Measurements from ENCODE around the gene GIGYF2. TPM values are rescaled to one million over a fixed set of nuclear protein-coding genes. Genes with fewer than 3 reads are reported as not detected.

Gene GIGYF2
- total and polyA plus RNA-seq, 2 of the 13 experiments (the other 11 are each of a cell fraction or from before 2014, with no cell fraction given): 44.9 to 73.5 TPM

- TF ChIP-seq, protein P1, sequence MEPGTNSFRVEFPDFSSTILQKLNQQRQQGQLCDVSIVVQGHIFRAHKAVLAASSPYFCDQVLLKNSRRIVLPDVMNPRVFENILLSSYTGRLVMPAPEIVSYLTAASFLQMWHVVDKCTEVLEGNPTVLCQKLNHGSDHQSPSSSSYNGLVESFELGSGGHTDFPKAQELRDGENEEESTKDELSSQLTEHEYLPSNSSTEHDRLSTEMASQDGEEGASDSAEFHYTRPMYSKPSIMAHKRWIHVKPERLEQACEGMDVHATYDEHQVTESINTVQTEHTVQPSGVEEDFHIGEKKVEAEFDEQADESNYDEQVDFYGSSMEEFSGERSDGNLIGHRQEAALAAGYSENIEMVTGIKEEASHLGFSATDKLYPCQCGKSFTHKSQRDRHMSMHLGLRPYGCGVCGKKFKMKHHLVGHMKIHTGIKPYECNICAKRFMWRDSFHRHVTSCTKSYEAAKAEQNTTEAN (CRISPR knock-in tag; conservative IDR thresholded peaks at IDR 0.05): peak; percentile 33
- 0 out of 2 replicates have a peak, but pooled peaks have one; percentile 47 for TF ChIP-seq ZNF572 (CRISPR knock-in tag; IDR thresholded peaks at IDR 0.05)
- TF ChIP-seq SRY (CRISPR knock-in tag; IDR thresholded peaks at IDR 0.05): 0 out of 2 replicates have a peak, but pooled peaks have one; percentile 15
- no peak for TF ChIP-seq MBD4 (IDR thresholded peaks at IDR 0.05; ENCODE audit: borderline replicate concordance, low read length)
- TF ChIP-seq ZSCAN29 (CRISPR knock-in tag; conservative IDR thresholded peaks at IDR 0.05): peak; percentile 69
- peak; percentile 98 for TF ChIP-seq AGO2 (optimal IDR thresholded peaks at IDR 0.05; ENCODE audit: low read depth, low read length)
- TF ChIP-seq BCL3 (CRISPR knock-in tag; IDR thresholded peaks at IDR 0.05): no peak
- TF ChIP-seq TCF7L2 (IDR thresholded peaks at IDR 0.05; ENCODE audit: low read depth, low read length): no peak
- peak; percentile 89 for TF ChIP-seq ZNF747 (CRISPR knock-in tag; IDR thresholded peaks at IDR 0.05; ENCODE audit: borderline replicate concordance)
- no peak for TF ChIP-seq ZFP62 (CRISPR knock-in tag; IDR thresholded peaks at IDR 0.05)
- TF ChIP-seq ZNF615 (CRISPR knock-in tag; IDR thresholded peaks at IDR 0.05; ENCODE audit: borderline replicate concordance): no peak
- TF ChIP-seq NR2C2 (CRISPR knock-in tag; IDR thresholded peaks at IDR 0.05; ENCODE audit: borderline replicate concordance): no peak; the same call in 1 of the 2 replicates
- TF ChIP-seq, protein P2, sequence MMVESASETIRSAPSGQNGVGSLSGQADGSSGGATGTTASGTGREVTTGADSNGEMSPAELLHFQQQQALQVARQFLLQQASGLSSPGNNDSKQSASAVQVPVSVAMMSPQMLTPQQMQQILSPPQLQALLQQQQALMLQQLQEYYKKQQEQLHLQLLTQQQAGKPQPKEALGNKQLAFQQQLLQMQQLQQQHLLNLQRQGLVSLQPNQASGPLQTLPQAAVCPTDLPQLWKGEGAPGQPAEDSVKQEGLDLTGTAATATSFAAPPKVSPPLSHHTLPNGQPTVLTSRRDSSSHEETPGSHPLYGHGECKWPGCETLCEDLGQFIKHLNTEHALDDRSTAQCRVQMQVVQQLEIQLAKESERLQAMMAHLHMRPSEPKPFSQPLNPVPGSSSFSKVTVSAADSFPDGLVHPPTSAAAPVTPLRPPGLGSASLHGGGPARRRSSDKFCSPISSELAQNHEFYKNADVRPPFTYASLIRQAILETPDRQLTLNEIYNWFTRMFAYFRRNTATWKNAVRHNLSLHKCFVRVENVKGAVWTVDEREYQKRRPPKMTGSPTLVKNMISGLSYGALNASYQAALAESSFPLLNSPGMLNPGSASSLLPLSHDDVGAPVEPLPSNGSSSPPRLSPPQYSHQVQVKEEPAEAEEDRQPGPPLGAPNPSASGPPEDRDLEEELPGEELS (CRISPR knock-in tag; IDR thresholded peaks at IDR 0.05): peak; percentile 77
- TF ChIP-seq ZNF101 (CRISPR knock-in tag; IDR thresholded peaks at IDR 0.05; ENCODE audit: borderline replicate concordance, low read depth): no peak
- no peak for TF ChIP-seq SRSF4 (IDR thresholded peaks at IDR 0.05; ENCODE audit: low read depth, low read length, poor library complexity, severe bottlenecking)
- TF ChIP-seq ZNF34 (CRISPR knock-in tag; IDR thresholded peaks at IDR 0.05; ENCODE audit: borderline replicate concordance): peak; percentile 98
- no peak for TF ChIP-seq CBX2 (IDR thresholded peaks at IDR 0.05; ENCODE audit: low read depth, low read length)
- no peak for TF ChIP-seq CBX2 (CRISPR knock-in tag; IDR thresholded peaks at IDR 0.05; ENCODE audit: low read depth)
- TF ChIP-seq ZKSCAN1 (IDR thresholded peaks at IDR 0.05; ENCODE audit: low read length): no peak
- TF ChIP-seq RBAK (CRISPR knock-in tag; IDR thresholded peaks at IDR 0.05): no peak
- no peak for TF ChIP-seq MTF1 (CRISPR knock-in tag; IDR thresholded peaks at IDR 0.05)
- TF ChIP-seq STAG1 (CRISPR knock-in tag; IDR thresholded peaks at IDR 0.05): 0 out of 2 replicates have a peak, but pooled peaks have one; percentile 19
- TF ChIP-seq SOX5 (CRISPR knock-in tag; IDR thresholded peaks at IDR 0.05; ENCODE audit: borderline replicate concordance): peak; percentile 44; the same call in 1 of the 2 replicates
- no peak; the same call in 1 of the 2 replicates for TF ChIP-seq TSC22D2 (CRISPR knock-in tag; IDR thresholded peaks at IDR 0.05; ENCODE audit: borderline replicate concordance)
- no peak for TF ChIP-seq TBX3 (IDR thresholded peaks at IDR 0.05; ENCODE audit: borderline replicate concordance)
- TF ChIP-seq NFIC (IDR thresholded peaks at IDR 0.05; ENCODE audit: low read length): no peak; the same call in 1 of the 2 replicates
- no peak for TF ChIP-seq EZH2 (conservative IDR thresholded peaks at IDR 0.05; ENCODE audit: low read depth, low read length)
These were observed 175.0 kb downstream of the GIGYF2 start (continued) for GRCh38 chr2:232871835-232872736.
